ENCODE data around the gene IL3RA.
"Not testable (repeated sequence)": the region's sequence is repeated elsewhere in the genome, so short reads cannot be mapped to it uniquely, and the experiment has no call there.

IL3RA gene

GRCh38 chrX:1341545-1342184 lies 5.1 kb downstream of the IL3RA start:
- Histone ChIP-seq H3K27ac (ENCODE audit: poor library complexity, severe bottlenecking) (no peak overlapping the region), H3K4me3 (ENCODE audit: severe bottlenecking) (no peak overlapping the region), H3K27me3 (ENCODE audit: insufficient read depth, poor library complexity, severe bottlenecking) (no peaks in the 10 kb centered on the region), H3K4me1 (ENCODE audit: insufficient read depth, poor library complexity, severe bottlenecking) (no peaks in the 10 kb centered on the region), H3K9me3 (ENCODE audit: severe bottlenecking) (peaks cover 12% of the 10 kb centered on the region), H3K36me3 (ENCODE audit: low read depth) (no peaks in the 10 kb centered on the region)
- DNase-seq (ENCODE audit: low spot score), result no peak
- no peak for ATAC-seq (ENCODE audit: low read depth)
- TF ChIP-seq CTCF (IDR thresholded peaks at IDR 0.05; ENCODE audit: poor library complexity, severe bottlenecking), result no peak

- not testable (repeated sequence) for H3K27ac ChIP-seq (ENCODE audit: poor library complexity, severe bottlenecking); DNase-seq (ENCODE audit: low spot score); ATAC-seq (ENCODE audit: low read depth); H3K4me1 ChIP-seq (ENCODE audit: insufficient read depth, poor library complexity, severe bottlenecking); H3K9me3 ChIP-seq (ENCODE audit: severe bottlenecking); H3K36me3 ChIP-seq (ENCODE audit: low read depth); H3K4me3 ChIP-seq (ENCODE audit: severe bottlenecking); H3K27me3 ChIP-seq (ENCODE audit: insufficient read depth, poor library complexity, severe bottlenecking)
These were observed 13.0 kb downstream of the IL3RA start for GRCh38 chrX:1349606-1350005.

GRCh38 chrX:1351981-1352714 lies 15.6 kb downstream of the IL3RA start:
- Histone ChIP-seq H3K9me3 (ENCODE audit: severe bottlenecking) (peaks cover 9% of the 10 kb centered on the region), H3K4me3 (ENCODE audit: severe bottlenecking) (no peak overlapping the region), H3K27ac (ENCODE audit: poor library complexity, severe bottlenecking) (no peak overlapping the region), H3K27me3 (ENCODE audit: insufficient read depth, poor library complexity, severe bottlenecking) (no peaks in the 10 kb centered on the region), H3K36me3 (ENCODE audit: low read depth) (no peaks in the 10 kb centered on the region), H3K4me1 (ENCODE audit: insufficient read depth, poor library complexity, severe bottlenecking) (no peaks in the 10 kb centered on the region)
- DNase-seq (ENCODE audit: low spot score) (no peak), ATAC-seq (ENCODE audit: low read depth) (no peak)
- TF ChIP-seq CTCF (IDR thresholded peaks at IDR 0.05; ENCODE audit: poor library complexity, severe bottlenecking), result no peak

GRCh38 chrX:1354036-1355019 lies 17.7 kb downstream of the IL3RA start:
- ATAC-seq (ENCODE audit: low read depth), result no peak
- Histone ChIP-seq H3K4me3 (ENCODE audit: severe bottlenecking) (no peak overlapping the region), H3K27me3 (ENCODE audit: insufficient read depth, poor library complexity, severe bottlenecking) (no peaks in the 10 kb centered on the region), H3K9me3 (ENCODE audit: severe bottlenecking) (peaks cover 12% of the 10 kb centered on the region), H3K4me1 (ENCODE audit: insufficient read depth, poor library complexity, severe bottlenecking) (no peaks in the 10 kb centered on the region), H3K36me3 (ENCODE audit: low read depth) (no peaks in the 10 kb centered on the region), H3K27ac (ENCODE audit: poor library complexity, severe bottlenecking) (no peak overlapping the region)
- no peak for TF ChIP-seq CTCF (IDR thresholded peaks at IDR 0.05; ENCODE audit: poor library complexity, severe bottlenecking)
- DNase-seq (ENCODE audit: low spot score), result no peak

Measured in RWPE2 (cell line).